Adrenal gland (tissue), 12 donors: Measurements from ENCODE around the gene TBC1D13. TPM values are rescaled to one million over a fixed set of nuclear protein-coding genes. Genes with fewer than 3 reads are reported as not detected.
"Not testable (repeated sequence)": the region's sequence is repeated elsewhere in the genome, so short reads cannot be mapped to it uniquely, and the experiment has no call there.

Source experiments
- DNase-seq, 7 donors: peaks; one replicate each; pipeline ENCODE4 v3.0.0-alpha.2; 2019 to 2020
- H3K27ac ChIP-seq, 5 donors: fragments of 200-600 bp; sonication (generic) in 4 of 5; 1 replicate in 3 of 5; 2 replicates in 2 of 5; pipeline versions ENCODE4 v1.5.1 to v1.8.0; 2016 to 2020; ENCODE audit warnings: mild to moderate bottlenecking in 1 of 5
- H3K27me3 ChIP-seq: fragments of 200-600 bp; 2 replicates; pipeline ENCODE4 v1.8.0; 2021
- H3K36me3 ChIP-seq, 2 donors: fragments of 200-600 bp; replicated peaks in 1 of 2; 1 replicate in 1 of 2; 2 replicates in 1 of 2; pipeline versions ENCODE4 v1.5.1 to v1.8.0; 2018 to 2022
- H3K4me1 ChIP-seq, 2 donors: fragments of 200-600 bp; replicated peaks in 1 of 2; 1 replicate in 1 of 2; 2 replicates in 1 of 2; pipeline versions ENCODE4 v1.5.1 to v1.8.0; 2018 to 2021
- H3K4me3 ChIP-seq, 4 donors: fragments of 200-600 bp; sonication (generic) in 3 of 4; one replicate each; pipeline ENCODE4 v1.5.1; 2016 to 2018
- H3K9me3 ChIP-seq, 3 donors: fragments of 200-600 bp; sonication (generic) in 1 of 3; replicated peaks in 1 of 3; 1 replicate in 2 of 3; 2 replicates in 1 of 3; pipeline versions ENCODE4 v1.5.1 to v1.8.0; 2016 to 2021
- CTCF ChIP-seq, 6 experiments: fragments of 450-650 bp in 4 of 6; fragments of 200-600 bp in 2 of 6; sonication (generic) in 1 of 6; IDR thresholded peaks; 1 replicate in 5 of 6; 2 replicates in 1 of 6; pipeline versions ENCODE4 v1.5.1 to v1.8.0; 2016 to 2021; ENCODE audit warnings: antibody characterized with exemption in 6 of 6, mild to moderate bottlenecking in 2 of 6, moderate library complexity in 1 of 6
- POLR2A ChIP-seq, 2 donors: fragments of 450-650 bp; IDR thresholded peaks; one replicate each; pipeline ENCODE4 v1.6.1; 2017; ENCODE audit warnings: antibody characterized with exemption in 2 of 2, mild to moderate bottlenecking in 2 of 2, moderate library complexity in 1 of 2
- WGBS, 4 donors: extraction: QIAGEN DNeasy Blood & Tissue Kit in 2 of 4; methylation state at CpG; one replicate each; pipeline versions ENCODE4 v1.1.5 to v1.1.7; 2013 to 2017; 5-methylcytosine and 5-hydroxymethylcytosine counted together
- intact Hi-C, 2 donors: fragments of 100-400 bp; cut with DNase I; formaldehyde crosslinking; loops; one replicate each; pipeline versions ENCODE4 v1.14.1 to v1.15.0; 2022 to 2023
- polyA plus RNA-seq, 3 donors: library from polyadenylated mRNA; stranded (reverse); fragments of 200-250 nt in 2 of 3; fragments of 350-450 nt in 1 of 3; fragmentation: Illumina TruSeq in 1 of 3; extraction: RNeasy Lipid Tissue Mini Kit (QIAGEN cat#74804) in 1 of 3; gene quantifications; one replicate each; pipeline ENCODE4 v1.2.3, GENCODE V29; 2013 to 2014
- total RNA-seq, 9 donors: library from RNA; depleted of rRNA in 4 of 9; stranded (reverse); fragments of >200 nt in 4 of 9; fragments of 120-200 nt in 1 of 9; fragmentation: NEBNext Ultra II Directional in 1 of 9; extraction: Animal tissue kit (Norgen Biotek cat#: 25700) in 1 of 9; gene quantifications; one replicate each; pipeline versions ENCODE4 v1.1.0 to v1.2.4, GENCODE V29; 2013 to 2023
- donor health status: healthy with polysubstance abuse.
- donor health status: Bipolar disorder and iron deficiency.
- donor health status: DM: yes; HTN: yes; CAD: no.
- donor health status: DM: no; HTN: no; CAD: no.
- donor health status: DM: no; HTN: no; CAD: no.
- donor health status: DM: yes; HTN: yes; CAD: no.

Gene TBC1D13
- total and polyA plus RNA-seq, 12 donors: 15.9 to 72.7 (median 29.0) TPM

GRCh38 chr9:128774804-128775203 is 12.2 kb upstream of the TBC1D13 start:
- Histone ChIP-seq H3K36me3 (no peaks in the 10 kb centered on the region), H3K4me3 (no peak overlapping the region), H3K27ac (no peak overlapping the region), H3K27me3 (no peaks in the 10 kb centered on the region), H3K9me3 (no peaks in the 10 kb centered on the region), H3K4me1 (peaks cover 10 to 19% of the 10 kb centered on the region in 2 donors)
- 86 to 95% (median 91%) methylated on average over 1 of the region's 1 CpG for WGBS, 4 donors
- no peak for DNase-seq
- intact Hi-C loops: no loop called here
- TF ChIP-seq POLR2A (IDR thresholded peaks at IDR 0.05): no peak
- TF ChIP-seq CTCF (IDR thresholded peaks at IDR 0.05): no peak

- H3K4me3 ChIP-seq, H3K9me3 ChIP-seq, H3K27me3 ChIP-seq, intact Hi-C loops, H3K36me3 ChIP-seq, H3K4me1 ChIP-seq, H3K27ac ChIP-seq, DNase-seq: not testable (repeated sequence)
- 92 to 95% (median 94%) methylated on average over 5 to 23 of the region's 27 CpGs; no CpG with 5 or more reads in 1 of the 4 donors for WGBS, 4 donors
These were observed 7.0 kb upstream of the TBC1D13 start for GRCh38 chr9:128780093-128780492.

DNA sequence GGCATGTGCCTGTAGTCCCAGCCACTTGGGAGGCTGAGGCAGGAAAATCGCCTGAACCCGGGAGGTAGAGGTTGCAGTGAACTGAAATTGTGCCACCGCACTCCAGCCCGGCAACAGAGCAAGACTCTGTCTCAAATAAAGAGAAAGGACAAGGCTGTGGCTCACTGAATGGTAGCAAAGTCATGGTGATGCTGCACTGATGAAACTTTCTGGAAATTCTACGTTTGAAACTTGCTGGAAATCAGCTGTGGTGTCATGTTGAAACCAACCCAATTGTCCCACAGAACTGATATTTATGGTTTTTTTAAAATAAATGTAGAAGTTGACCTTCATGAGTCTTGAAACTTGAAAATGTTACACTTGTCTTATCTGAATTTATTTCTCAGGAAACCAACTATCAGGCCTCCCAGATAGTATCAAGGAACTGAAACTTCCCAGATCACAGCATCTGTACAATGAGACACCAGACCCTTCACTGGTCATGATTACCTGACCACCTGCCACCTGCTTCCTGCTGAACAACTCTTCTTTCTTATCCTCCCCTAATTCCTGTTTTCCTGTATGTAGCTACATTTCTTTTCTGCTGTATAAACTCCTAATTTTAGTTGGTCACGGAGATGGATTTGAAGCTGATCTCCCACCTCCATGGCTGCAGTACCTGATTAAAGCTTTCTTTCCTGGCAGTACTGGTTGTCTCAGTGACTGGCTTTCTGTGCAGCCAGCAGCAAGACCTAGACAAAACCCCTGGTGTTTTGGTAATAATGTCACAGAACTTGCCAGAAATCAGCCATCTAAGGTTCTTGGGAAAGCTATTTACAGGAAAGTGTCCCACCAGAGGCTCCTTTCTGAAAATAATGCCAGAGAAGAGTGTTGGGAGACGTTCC is 5.6 kb upstream of the TBC1D13 start:
- intact Hi-C loops: no loop called here
- Histone ChIP-seq H3K27ac (no peak overlapping the region), H3K4me3 (no peak overlapping the region), H3K4me1 (peaks cover under 1 to 8% of the 10 kb centered on the region in 2 donors), H3K9me3 (no peaks in the 10 kb centered on the region), H3K36me3 (no peaks in the 10 kb centered on the region), H3K27me3 (no peaks in the 10 kb centered on the region)
- no peak for DNase-seq
- TF ChIP-seq CTCF (IDR thresholded peaks at IDR 0.05): no peak
- no peak for TF ChIP-seq POLR2A (IDR thresholded peaks at IDR 0.05)
- WGBS, 4 donors: 74 to 81% (median 77%) methylated on average over 7 of the region's 7 CpGs

- intact Hi-C loops: no loop called here
- no peaks in the 10 kb centered on the region for H3K36me3 ChIP-seq
- 85 to 100% (median 92%) methylated on average over 1 of the region's 1 CpG for WGBS, 4 donors
- H3K27me3 ChIP-seq: no peaks in the 10 kb centered on the region
- no peaks in the 10 kb centered on the region for H3K9me3 ChIP-seq
- no peak overlapping the region for H3K27ac ChIP-seq
- H3K4me1 ChIP-seq: peaks cover 6 to 12% of the 10 kb centered on the region in 2 donors
- TF ChIP-seq POLR2A (IDR thresholded peaks at IDR 0.05): no peak
- no peak for TF ChIP-seq CTCF (IDR thresholded peaks at IDR 0.05)
- no peak for DNase-seq
- no peak overlapping the region for H3K4me3 ChIP-seq
These were observed 4.4 kb upstream of the TBC1D13 start for GRCh38 chr9:128782669-128783068.

DNA sequence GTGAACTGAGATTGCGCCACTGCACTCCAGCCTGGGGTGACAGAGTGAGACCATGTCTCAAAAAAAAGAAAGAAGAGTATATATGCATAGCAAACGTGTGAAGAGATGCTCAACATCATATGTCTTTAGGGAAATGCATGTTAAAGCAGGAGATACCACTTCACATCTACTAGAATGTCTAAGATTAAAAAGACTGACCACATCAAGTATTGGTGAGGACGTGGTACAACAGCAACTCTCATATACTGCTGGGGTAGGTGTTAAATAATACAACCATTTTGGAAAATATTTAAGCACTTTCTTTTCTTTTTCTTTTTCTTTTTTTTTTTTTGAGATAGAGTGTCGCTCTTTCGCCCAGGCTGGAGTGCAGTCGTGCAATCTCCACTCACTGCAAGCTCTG is 1.6 kb upstream of the TBC1D13 start:
- H3K36me3 ChIP-seq: peaks cover 0 to 3% of the 10 kb centered on the region in 2 donors
- no peaks in the 10 kb centered on the region for H3K9me3 ChIP-seq
- H3K4me3 ChIP-seq: no peak overlapping the region
- no peaks in the 10 kb centered on the region for H3K27me3 ChIP-seq
- intact Hi-C loops: no loop called here
- peaks cover 13 to 22% of the 10 kb centered on the region in 2 donors for H3K4me1 ChIP-seq
- DNase-seq: no peak
- TF ChIP-seq CTCF (IDR thresholded peaks at IDR 0.05): no peak
- TF ChIP-seq POLR2A (IDR thresholded peaks at IDR 0.05): no peak
- WGBS, 4 donors: 89 to 96% (median 95%) methylated on average over 6 of the region's 6 CpGs
- no peak overlapping the region for H3K27ac ChIP-seq
